NB4 (cell line): Measurements from ENCODE around the gene ZNF615.

Source experiments
- POLR2A ChIP-seq: IDR thresholded peaks from 2 replicates; pipeline ENCODE4 v1.6.1; 2011; ENCODE audit warnings: mild to moderate bottlenecking; ENCODE audit not compliant: insufficient read length; ENCODE audit errors: extremely low read depth
- TF ChIP-seq, protein P1 (sequence below): IDR thresholded peaks from one replicate; pipeline ENCODE4 v1.5.1; 2012; ENCODE audit warnings: low read depth, low read length
- TF ChIP-seq, protein P2 (sequence below): IDR thresholded peaks from 2 replicates; pipeline ENCODE4 v1.6.1; 2011; ENCODE audit warnings: low read depth, low read length

DNA sequence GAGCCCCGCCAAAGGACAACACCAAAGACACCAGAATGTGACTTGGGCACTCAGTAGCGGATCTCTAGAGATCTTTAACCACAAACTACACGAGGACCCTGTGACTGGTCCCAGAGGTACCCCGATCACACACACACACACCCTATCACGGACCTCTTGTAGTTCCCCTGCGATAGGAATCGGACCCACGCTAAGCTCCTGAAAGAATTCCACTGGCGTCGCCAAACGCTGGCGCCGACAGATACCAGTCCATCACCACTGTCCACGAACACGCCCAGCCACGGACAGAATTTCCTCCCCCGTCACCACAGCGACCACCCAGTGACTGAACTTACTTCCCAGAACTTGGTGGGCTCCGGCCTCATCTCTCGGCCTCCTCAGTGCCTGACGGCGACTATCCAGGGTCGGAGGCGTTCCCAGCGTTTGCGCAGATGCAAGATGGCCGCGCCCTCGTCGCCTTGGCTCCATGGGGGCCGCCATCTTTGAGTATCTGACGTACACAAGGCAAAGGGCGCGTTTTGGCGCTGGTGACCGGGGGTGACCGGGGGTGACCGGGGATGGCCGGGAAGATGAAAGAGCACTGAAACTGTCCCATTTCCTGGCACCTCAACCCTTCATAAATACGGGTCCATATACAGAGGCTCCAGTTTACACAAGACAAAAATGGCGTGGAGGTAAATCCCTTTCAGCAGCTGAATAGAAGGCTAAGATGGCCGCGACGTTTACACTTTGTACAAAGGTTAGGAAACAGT, at the start of gene ZNF615:
- TF ChIP-seq, protein P1, sequence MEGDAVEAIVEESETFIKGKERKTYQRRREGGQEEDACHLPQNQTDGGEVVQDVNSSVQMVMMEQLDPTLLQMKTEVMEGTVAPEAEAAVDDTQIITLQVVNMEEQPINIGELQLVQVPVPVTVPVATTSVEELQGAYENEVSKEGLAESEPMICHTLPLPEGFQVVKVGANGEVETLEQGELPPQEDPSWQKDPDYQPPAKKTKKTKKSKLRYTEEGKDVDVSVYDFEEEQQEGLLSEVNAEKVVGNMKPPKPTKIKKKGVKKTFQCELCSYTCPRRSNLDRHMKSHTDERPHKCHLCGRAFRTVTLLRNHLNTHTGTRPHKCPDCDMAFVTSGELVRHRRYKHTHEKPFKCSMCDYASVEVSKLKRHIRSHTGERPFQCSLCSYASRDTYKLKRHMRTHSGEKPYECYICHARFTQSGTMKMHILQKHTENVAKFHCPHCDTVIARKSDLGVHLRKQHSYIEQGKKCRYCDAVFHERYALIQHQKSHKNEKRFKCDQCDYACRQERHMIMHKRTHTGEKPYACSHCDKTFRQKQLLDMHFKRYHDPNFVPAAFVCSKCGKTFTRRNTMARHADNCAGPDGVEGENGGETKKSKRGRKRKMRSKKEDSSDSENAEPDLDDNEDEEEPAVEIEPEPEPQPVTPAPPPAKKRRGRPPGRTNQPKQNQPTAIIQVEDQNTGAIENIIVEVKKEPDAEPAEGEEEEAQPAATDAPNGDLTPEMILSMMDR = no peak
- TF ChIP-seq POLR2A = no peak
- TF ChIP-seq, protein P2, sequence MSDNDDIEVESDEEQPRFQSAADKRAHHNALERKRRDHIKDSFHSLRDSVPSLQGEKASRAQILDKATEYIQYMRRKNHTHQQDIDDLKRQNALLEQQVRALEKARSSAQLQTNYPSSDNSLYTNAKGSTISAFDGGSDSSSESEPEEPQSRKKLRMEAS = no peak
